ENCODE results near the gene SNX1.

SNX1 gene

DNA sequence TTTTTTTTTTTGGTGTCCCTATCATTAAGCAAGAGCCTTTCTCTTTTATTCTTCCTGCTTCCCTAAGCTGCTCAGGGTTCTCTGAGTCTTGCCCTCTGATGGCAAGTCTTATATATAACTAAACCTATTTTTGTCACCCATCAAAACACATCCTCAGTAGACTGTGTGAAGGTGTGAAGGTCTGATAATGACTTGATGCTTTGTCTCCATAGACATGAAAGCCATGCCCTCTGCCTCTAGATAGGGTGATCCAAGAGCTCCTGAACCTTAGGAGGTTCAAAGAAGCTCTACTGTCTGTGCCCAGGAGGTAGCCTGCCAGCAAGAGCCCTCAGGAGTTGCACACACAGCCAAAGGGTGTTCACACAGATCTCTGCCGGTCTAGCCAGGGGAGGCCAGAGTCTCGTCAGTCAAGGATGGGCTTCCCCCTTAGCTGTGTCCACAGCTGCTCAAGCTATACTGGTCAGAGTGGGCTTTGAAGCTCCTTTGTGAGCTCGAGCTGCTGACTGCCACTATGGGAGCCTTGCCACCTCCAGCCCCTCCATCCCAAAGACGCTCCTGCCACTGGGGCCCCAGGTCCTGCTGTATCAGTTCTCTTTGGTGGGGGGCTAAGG is 42.7 kb downstream of the SNX1 start:
- H3K4me3 ChIP-seq (ENCODE audit: low read length) = no peak overlapping the region
- TF ChIP-seq ZNF274 (IDR thresholded peaks at IDR 0.05; ENCODE audit: low read depth, low read length) = no peak

GRCh38 chr15:64141798-64142512 is 46.2 kb downstream of the SNX1 start:
- no peak for TF ChIP-seq ZNF274 (IDR thresholded peaks at IDR 0.05; ENCODE audit: low read depth, low read length)
- no peak overlapping the region for H3K4me3 ChIP-seq (ENCODE audit: low read length)

GRCh38 chr15:64143276-64143675 is 47.5 kb downstream of the SNX1 start:
- no peak for TF ChIP-seq ZNF274 (IDR thresholded peaks at IDR 0.05; ENCODE audit: low read depth, low read length)
- no peak overlapping the region for H3K4me3 ChIP-seq (ENCODE audit: low read length)

DNA sequence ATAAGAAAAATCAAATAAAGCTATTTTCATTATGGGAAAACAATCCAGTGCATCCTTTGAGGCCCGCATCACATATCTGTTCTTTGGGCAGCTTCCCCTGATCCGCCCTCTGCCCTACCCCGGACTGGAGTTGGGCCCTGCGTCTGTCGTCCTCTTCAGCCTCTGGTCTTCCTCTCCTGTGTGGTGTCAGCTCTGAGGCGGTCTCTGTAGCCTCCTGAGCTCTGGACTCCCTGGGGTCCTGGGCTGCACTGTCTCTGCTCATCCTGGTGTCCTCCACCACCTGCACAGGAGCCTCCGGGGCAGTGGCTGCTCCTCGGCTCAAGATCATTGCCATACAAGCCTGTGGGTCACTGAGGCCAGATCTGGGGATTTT is 48.4 kb downstream of the SNX1 start:
- no peak for TF ChIP-seq ZNF274 (IDR thresholded peaks at IDR 0.05; ENCODE audit: low read depth, low read length)
- no peak overlapping the region for H3K4me3 ChIP-seq (ENCODE audit: low read length)

- H3K4me3 ChIP-seq (ENCODE audit: low read length) = no peak overlapping the region
- no peak for TF ChIP-seq ZNF274 (IDR thresholded peaks at IDR 0.05; ENCODE audit: low read depth, low read length)
These were observed 48.9 kb downstream of the SNX1 start for GRCh38 chr15:64144565-64145281.

- no peak overlapping the region for H3K4me3 ChIP-seq (ENCODE audit: low read length)
- TF ChIP-seq ZNF274 (IDR thresholded peaks at IDR 0.05; ENCODE audit: low read depth, low read length) = no peak
These were observed 50.3 kb downstream of the SNX1 start for GRCh38 chr15:64146041-64146440.

- no peak for TF ChIP-seq ZNF274 (IDR thresholded peaks at IDR 0.05; ENCODE audit: low read depth, low read length)
- no peak overlapping the region for H3K4me3 ChIP-seq (ENCODE audit: low read length)
These were observed 50.7 kb downstream of the SNX1 start for GRCh38 chr15:64146520-64146884.

GRCh38 chr15:64146885-64147681 is 51.3 kb downstream of the SNX1 start:
- TF ChIP-seq ZNF274 (IDR thresholded peaks at IDR 0.05; ENCODE audit: low read depth, low read length) = no peak
- H3K4me3 ChIP-seq (ENCODE audit: low read length) = no peak overlapping the region

DNA sequence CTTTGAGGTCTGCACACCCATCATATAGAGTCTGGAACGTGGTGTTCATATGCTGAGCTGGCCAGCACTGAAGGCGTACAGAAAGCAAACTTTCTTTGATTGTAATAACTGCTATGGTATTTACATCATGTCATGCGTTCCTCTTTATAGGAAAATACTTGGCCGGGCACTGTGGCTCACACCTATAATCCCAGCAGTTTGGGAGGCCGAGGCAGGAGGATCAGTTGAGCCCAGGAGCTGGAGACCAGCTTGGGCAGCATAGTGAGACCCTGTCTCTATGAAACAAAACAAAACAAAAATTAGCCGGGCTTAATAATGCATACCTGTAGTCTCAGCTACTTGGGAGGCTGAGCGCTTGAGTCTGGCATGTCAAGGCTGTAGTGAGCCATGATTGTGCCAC is 52.4 kb downstream of the SNX1 start:
- no peak for TF ChIP-seq ZNF274 (IDR thresholded peaks at IDR 0.05; ENCODE audit: low read depth, low read length)
- H3K4me3 ChIP-seq (ENCODE audit: low read length) = no peak overlapping the region

DNA sequence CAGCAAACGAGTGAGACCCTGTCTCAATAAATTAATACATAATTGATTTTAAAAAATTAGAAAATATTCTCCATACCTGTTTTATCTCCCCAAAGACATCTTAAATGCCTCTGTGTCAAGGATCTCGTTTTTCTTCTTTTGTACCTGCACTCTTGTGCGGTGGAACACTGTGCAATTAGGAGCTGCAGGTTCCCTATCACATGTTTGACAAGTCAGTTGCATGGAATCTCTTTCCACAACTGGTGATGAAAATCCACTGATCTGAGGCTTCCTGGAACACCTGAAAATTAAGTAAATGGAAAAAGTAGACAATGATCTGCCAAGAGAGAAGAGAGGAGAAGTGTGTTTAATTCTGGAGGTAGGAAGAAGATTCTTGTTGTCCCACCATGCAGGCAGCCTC is 52.8 kb downstream of the SNX1 start:
- H3K4me3 ChIP-seq (ENCODE audit: low read length) = no peak overlapping the region
- no peak for TF ChIP-seq ZNF274 (IDR thresholded peaks at IDR 0.05; ENCODE audit: low read depth, low read length)

DNA sequence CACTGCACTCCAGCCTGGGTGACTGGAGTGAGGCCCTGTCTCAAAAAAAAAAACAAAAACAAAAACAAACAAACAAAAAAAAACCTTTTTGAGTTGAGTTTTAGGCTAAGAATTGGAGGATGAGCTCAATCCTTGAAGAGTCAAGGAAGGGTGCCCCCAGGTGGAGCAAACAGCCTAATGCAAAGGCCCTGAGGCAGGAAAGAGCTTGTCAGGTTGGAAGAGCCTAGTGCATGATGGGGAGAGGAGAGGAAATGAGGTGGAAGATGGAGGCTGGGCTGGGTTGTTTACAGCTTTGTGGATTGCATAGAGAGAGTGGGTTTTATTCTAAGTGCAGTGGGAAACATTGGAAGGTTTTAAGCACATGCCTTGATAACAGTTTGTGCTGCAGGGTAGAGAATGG is 53.6 kb downstream of the SNX1 start:
- H3K4me3 ChIP-seq (ENCODE audit: low read length) = no peak overlapping the region
- TF ChIP-seq ZNF274 (IDR thresholded peaks at IDR 0.05; ENCODE audit: low read depth, low read length) = no peak

- H3K4me3 ChIP-seq (ENCODE audit: low read length) = no peak overlapping the region
- no peak for TF ChIP-seq ZNF274 (IDR thresholded peaks at IDR 0.05; ENCODE audit: low read depth, low read length)
These were observed 54.3 kb downstream of the SNX1 start for GRCh38 chr15:64149893-64150578.

DNA sequence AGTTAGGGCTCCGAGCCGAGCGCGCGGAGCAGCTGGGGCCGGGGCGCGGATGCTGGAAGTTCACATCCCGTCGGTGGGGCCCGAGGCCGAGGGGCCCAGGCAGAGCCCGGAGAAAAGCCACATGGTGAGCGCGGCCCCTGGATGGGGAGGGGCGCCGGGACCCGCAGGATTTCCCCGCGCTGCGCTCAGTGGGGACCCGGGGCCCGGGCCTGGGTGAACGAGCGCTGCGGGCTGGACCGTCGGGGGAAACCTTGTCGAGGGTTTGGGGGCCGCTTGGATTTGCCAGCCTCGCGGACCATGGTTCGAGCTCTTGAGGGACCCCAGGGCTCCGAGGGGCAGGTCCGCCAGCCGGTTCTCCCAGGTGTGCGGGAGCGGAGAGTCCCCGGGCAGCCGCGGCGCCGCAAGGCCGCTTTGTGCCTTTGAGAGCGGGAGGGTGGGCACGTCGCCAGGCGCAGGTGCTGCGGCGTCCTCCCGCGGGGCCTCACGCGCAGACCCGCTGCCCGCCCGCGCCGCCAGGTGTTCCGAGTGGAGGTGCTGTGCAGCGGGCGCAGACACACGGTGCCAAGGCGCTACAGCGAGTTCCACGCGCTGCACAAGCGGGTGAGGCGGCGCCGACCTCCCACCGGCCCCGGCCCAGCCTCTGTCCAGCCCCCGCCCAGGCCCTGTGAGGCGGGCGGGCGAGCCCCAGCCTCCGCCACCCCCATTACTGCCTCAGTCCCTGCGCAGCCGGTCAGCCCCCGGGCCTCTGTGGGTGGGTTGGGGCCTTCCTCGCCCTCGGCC is 56.1 kb downstream of the SNX1 start, which contains the start of gene SNX22:
SNX22 (plus strand) TSS at position 5 of the 780 bp plus-strand sequence; CDS start at position 50, 45 bp downstream.
- no peak for TF ChIP-seq ZNF274 (IDR thresholded peaks at IDR 0.05; ENCODE audit: low read depth, low read length)
- H3K4me3 ChIP-seq (ENCODE audit: low read length) = peak within 1 kb of the TSS; percentile 77
